HEK293 (cell line): ENCODE data around the gene ELOVL1.

Experiments used
- CTCF ChIA-PET: fragments of 350-600 bp; formaldehyde crosslinking; extraction: SDS; loops from one replicate; lab custom pipeline; 2021; ENCODE audit warnings: antibody characterized with exemption; lab: Yijun Ruan, JAX
- POLR2A ChIA-PET: fragments of 300-600 bp; formaldehyde crosslinking; extraction: SDS; loops from one replicate; lab custom pipeline; 2020; ENCODE audit warnings: antibody characterized with exemption, inconsistent platforms; lab: Yijun Ruan, JAX
- H3K27ac ChIP-seq: fragments of 200-500 bp; sonication (Bioruptor generic); 2 replicates; pipeline ENCODE4 v1.5.1; 2014; ENCODE audit warnings: low read depth, low read length, control low read depth, inconsistent platforms; ENCODE audit errors: extremely low read depth
- H3K36me3 ChIP-seq, 2 experiments: fragments of 200-500 bp in 1 of 2; sonication (Bioruptor generic) in 1 of 2; 1 replicate in 1 of 2; 2 replicates in 1 of 2; pipeline ENCODE4 v1.5.1; 2014 to 2017; ENCODE audit warnings: inconsistent platforms in 2 of 2, low read length in 2 of 2; ENCODE audit not compliant: control insufficient read depth in 2 of 2, insufficient read depth in 1 of 2
- H3K4me1 ChIP-seq: fragments of 200-500 bp; sonication (Bioruptor generic); 2 replicates; pipeline ENCODE4 v1.5.1; 2014; ENCODE audit warnings: mild to moderate bottlenecking, low read length, inconsistent platforms; ENCODE audit not compliant: control insufficient read depth, insufficient read depth
- H3K4me3 ChIP-seq: 2 replicates; pipeline ENCODE4 v1.5.1; 2011; ENCODE audit warnings: low read depth, mild to moderate bottlenecking, control low read depth, low read length, moderate library complexity
- H3K9me3 ChIP-seq: fragments of 200-500 bp; sonication (Bioruptor generic); 2 replicates; pipeline ENCODE4 v1.5.1; 2014; ENCODE audit warnings: low read depth, low read length, inconsistent platforms; ENCODE audit not compliant: control insufficient read depth, insufficient read depth
- KLF10 ChIP-seq: fragments of 450-650 bp; IDR thresholded peaks from 2 replicates; pipeline ENCODE4 v1.5.1; 2018; ENCODE audit warnings: missing biosample characterization, mild to moderate bottlenecking, missing genetic modification characterization
- KLF8 ChIP-seq: fragments of 450-650 bp; formaldehyde crosslinking; IDR thresholded peaks from 2 replicates; pipeline ENCODE4 v1.5.1; 2016; ENCODE audit warnings: missing biosample characterization, missing genetic modification characterization
- PRDM2 ChIP-seq: fragments of 450-650 bp; formaldehyde crosslinking; IDR thresholded peaks from 2 replicates; pipeline ENCODE4 v1.5.1; 2016; ENCODE audit warnings: missing biosample characterization, missing genetic modification characterization, borderline replicate concordance
- REPIN1 ChIP-seq: fragments of 450-650 bp; formaldehyde crosslinking; IDR thresholded peaks from 2 replicates; pipeline ENCODE4 v1.5.1; 2017; ENCODE audit warnings: missing biosample characterization, missing genetic modification characterization, low read depth
- ZBTB1 ChIP-seq: fragments of 450-650 bp; formaldehyde crosslinking; IDR thresholded peaks from 2 replicates; pipeline ENCODE4 v1.5.1; 2016; ENCODE audit warnings: missing biosample characterization, missing genetic modification characterization
- ZBTB48 ChIP-seq: fragments of 450-650 bp; formaldehyde crosslinking; IDR thresholded peaks from 2 replicates; pipeline ENCODE4 v1.5.1; 2016; ENCODE audit warnings: missing biosample characterization, missing genetic modification characterization
- ZNF184 ChIP-seq: fragments of 450-650 bp; IDR thresholded peaks from 2 replicates; pipeline ENCODE4 v1.5.1; 2018; ENCODE audit warnings: missing biosample characterization, mild to moderate bottlenecking, missing genetic modification characterization
- ZNF280D ChIP-seq: fragments of 450-650 bp; formaldehyde crosslinking; IDR thresholded peaks from 2 replicates; pipeline ENCODE4 v1.5.1; 2016; ENCODE audit warnings: missing biosample characterization, missing genetic modification characterization
- ZNF341 ChIP-seq: fragments of 450-650 bp; formaldehyde crosslinking; IDR thresholded peaks from 2 replicates; pipeline ENCODE4; 2016; ENCODE audit warnings: low read depth, missing biosample characterization, missing genetic modification characterization
- ZNF366 ChIP-seq: fragments of 450-650 bp; formaldehyde crosslinking; conservative IDR thresholded peaks from 2 replicates; pipeline ENCODE4 v1.5.1; 2016; ENCODE audit warnings: missing biosample characterization, missing genetic modification characterization
- ZNF426 ChIP-seq: fragments of 450-650 bp; formaldehyde crosslinking; IDR thresholded peaks from 2 replicates; pipeline ENCODE4 v1.5.1; 2017; ENCODE audit warnings: missing biosample characterization, missing genetic modification characterization, mild to moderate bottlenecking, inconsistent platforms, moderate library complexity
- ZNF530 ChIP-seq: fragments of 450-650 bp; formaldehyde crosslinking; IDR thresholded peaks from 2 replicates; pipeline ENCODE4 v1.5.1; 2016; ENCODE audit warnings: low read depth, missing biosample characterization, missing genetic modification characterization
- ZNF626 ChIP-seq: fragments of 450-650 bp; sonication (Bioruptor Pico); formaldehyde crosslinking; IDR thresholded peaks from 2 replicates; pipeline ENCODE4 v1.5.1; 2018; ENCODE audit warnings: missing biosample characterization, missing genetic modification characterization, inconsistent platforms
- ZNF785 ChIP-seq: fragments of 450-650 bp; formaldehyde crosslinking; IDR thresholded peaks from 2 replicates; pipeline ENCODE4 v1.5.1; 2016; ENCODE audit warnings: missing biosample characterization, missing genetic modification characterization
- TF ChIP-seq, protein P1 (sequence below): fragments of 450-650 bp; formaldehyde crosslinking; IDR thresholded peaks from 2 replicates; pipeline ENCODE4 v1.5.1; 2016; ENCODE audit warnings: missing biosample characterization, missing genetic modification characterization
- TF ChIP-seq, protein P2 (sequence below): fragments of 450-650 bp; formaldehyde crosslinking; IDR thresholded peaks from 2 replicates; pipeline ENCODE4 v1.5.1; 2016; ENCODE audit warnings: missing biosample characterization, missing genetic modification characterization

Gene ELOVL1

DNA sequence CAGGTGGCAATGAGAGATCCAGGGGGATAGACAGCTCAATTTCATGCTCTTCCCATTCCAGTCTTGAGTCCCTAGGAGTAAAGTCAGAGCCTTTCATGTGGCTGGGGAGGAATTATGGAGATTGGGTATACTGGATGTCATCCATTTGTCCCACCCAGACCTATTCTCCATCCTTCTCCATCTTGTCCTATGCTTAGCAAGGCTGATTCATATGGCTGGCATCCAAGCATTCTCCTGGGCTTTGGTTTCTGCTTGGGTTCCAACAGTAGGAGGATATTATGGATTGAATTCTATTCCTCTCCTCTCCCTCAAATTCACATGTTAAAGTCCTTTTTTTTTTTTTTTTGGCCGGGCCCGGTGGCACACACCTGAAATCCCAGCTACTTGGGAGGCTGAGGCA is 12.9 kb downstream of the ELOVL1 start (continued):
- TF ChIP-seq ZNF341 (no peak), ZNF530 (tag by site-specific recombination) (no peak), REPIN1 (no peak), ZNF184 (no peak), KLF8 (no peak)

DNA sequence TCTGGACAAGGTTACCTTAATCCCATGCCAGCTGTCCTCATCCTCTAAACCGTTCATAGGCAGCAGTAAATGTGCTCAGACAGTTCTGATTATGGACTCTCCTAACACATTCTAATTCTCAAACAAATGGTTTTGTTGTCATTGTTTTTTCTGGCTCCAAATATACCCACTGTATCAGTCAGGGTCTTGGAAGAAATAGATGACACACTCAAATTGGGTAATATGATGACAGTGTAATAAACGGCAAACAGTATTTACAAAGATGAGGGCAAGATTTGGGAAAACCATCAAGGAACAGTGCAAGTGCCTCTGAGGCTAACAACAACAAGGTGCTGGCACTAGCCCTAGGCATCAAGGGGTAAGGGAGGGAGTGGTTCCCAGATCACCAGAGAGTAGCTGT is 13.3 kb downstream of the ELOVL1 start:
- Histone ChIP-seq H3K9me3 (no peaks in the 10 kb centered on the region), H3K4me3 (no peak overlapping the region), H3K27ac (no peak overlapping the region), H3K4me1 (0 out of 2 replicates have a peak, but pooled peaks cover 3% of the 10 kb centered on the region), H3K36me3 (peaks cover 0 to 4% of the 10 kb centered on the region in 2 experiments; a peak in 1 of 3 replicates)
- POLR2A ChIA-PET: interaction anchor here (1.1 kb wide), 1 partner anchor 9 kb away, joined by 5 read pairs; no protein-coding TSS in a partner anchor
- TF ChIP-seq ZNF785 (no peak), ZBTB1 (tag by site-specific recombination) (no peak), ZNF626 (tag by site-specific recombination) (no peak), KLF10 (tag by site-specific recombination) (no peak), ZBTB48 (tag by site-specific recombination) (no peak), ZNF426 (tag by site-specific recombination) (no peak), PRDM2 (tag by site-specific recombination) (no peak), ZNF366 (tag by site-specific recombination) (no peak), ZNF280D (no peak)
- TF ChIP-seq, protein P1, sequence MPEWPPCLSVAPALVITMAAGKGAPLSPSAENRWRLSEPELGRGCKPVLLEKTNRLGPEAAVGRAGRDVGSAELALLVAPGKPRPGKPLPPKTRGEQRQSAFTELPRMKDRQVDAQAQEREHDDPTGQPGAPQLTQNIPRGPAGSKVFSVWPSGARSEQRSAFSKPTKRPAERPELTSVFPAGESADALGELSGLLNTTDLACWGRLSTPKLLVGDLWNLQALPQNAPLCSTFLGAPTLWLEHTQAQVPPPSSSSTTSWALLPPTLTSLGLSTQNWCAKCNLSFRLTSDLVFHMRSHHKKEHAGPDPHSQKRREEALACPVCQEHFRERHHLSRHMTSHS: no peak
- TF ChIP-seq, protein P2, sequence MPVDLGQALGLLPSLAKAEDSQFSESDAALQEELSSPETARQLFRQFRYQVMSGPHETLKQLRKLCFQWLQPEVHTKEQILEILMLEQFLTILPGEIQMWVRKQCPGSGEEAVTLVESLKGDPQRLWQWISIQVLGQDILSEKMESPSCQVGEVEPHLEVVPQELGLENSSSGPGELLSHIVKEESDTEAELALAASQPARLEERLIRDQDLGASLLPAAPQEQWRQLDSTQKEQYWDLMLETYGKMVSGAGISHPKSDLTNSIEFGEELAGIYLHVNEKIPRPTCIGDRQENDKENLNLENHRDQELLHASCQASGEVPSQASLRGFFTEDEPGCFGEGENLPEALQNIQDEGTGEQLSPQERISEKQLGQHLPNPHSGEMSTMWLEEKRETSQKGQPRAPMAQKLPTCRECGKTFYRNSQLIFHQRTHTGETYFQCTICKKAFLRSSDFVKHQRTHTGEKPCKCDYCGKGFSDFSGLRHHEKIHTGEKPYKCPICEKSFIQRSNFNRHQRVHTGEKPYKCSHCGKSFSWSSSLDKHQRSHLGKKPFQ (tag by site-specific recombination): no peak
- CTCF ChIA-PET: no interaction called here
